SK-N-MC (cell line): Measurements from ENCODE around the gene GRIA4.

ENCODE experiments used
- EZH2 ChIP-seq: fragments of 200-600 bp; sonication (generic); IDR thresholded peaks from one replicate; pipeline ENCODE4 v1.6.1; 2017; ENCODE audit warnings: antibody characterized with exemption
- POLR2AphosphoS5 ChIP-seq: IDR thresholded peaks from 2 replicates; pipeline ENCODE4 v1.6.1; 2012; ENCODE audit warnings: mild to moderate bottlenecking, low read depth, low read length, borderline replicate concordance

- TF ChIP-seq POLR2AphosphoS5 (no peak), EZH2 (no peak)
Observed at GRCh38 chr11:105802390-105802789, 192.5 kb downstream of the GRIA4 start.
